Measurements from ENCODE around the gene DAGLA. TPM values are rescaled to one million over a fixed set of nuclear protein-coding genes. Genes with fewer than 3 reads are reported as not detected.

The DAGLA gene
- total RNA-seq, 1 experiment from 2014 or later: 9.5 TPM

DNA sequence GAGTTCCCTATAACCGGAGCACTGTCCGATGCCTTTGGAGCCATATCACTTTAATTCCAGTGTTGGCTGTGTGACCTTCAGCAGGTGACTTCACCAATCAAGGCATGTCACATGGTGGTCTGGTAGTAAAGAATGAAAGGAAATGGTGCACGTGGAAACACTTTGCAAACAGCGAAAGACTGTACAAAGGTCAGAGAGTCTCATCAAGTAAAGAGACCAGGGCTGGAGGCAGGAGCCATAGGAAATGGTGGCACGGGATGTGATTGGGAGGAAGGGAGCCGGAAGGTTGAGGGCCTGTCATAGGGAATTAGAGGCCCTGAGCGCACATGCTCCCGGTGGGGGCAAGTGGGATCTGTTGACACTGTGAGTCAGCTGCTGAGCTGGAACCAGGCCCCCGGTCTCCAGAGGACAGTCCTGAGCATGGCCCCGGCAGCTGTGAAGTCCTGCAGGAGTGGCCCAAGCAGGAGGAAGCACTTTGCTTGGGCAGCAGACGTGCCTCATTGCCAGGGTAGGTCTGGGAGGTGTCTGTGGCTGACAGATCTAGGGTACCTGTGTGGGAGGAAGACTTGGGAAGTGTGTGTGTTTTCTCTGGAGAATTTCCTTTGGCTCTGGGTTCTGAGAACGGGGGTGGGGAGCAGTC, 2.0 kb downstream of the DAGLA start:
- H3K9me3 Mint-ChIP-seq (ENCODE audit: unreplicated experiment): no peaks in the 10 kb centered on the region
- H3K4me1 Mint-ChIP-seq (ENCODE audit: low read depth, unreplicated experiment): peaks cover 15% of the 10 kb centered on the region
- H3K27me3 Mint-ChIP-seq (ENCODE audit: insufficient read depth, unreplicated experiment): no peaks in the 10 kb centered on the region
- Histone ChIP-seq H3K4me1 (peaks cover 43% of the 10 kb centered on the region), H3K36me3 (ENCODE audit: control insufficient read depth, insufficient read depth, low read length) (no peaks in the 10 kb centered on the region), H3K27me3 (replicated peaks; ENCODE audit: control insufficient read depth, insufficient read depth, low read length) (no peaks in the 10 kb centered on the region), H3K4me3 (ENCODE audit: low read depth, low read length) (peak overlapping the region; percentile 35), H3K9me3 (no peaks in the 10 kb centered on the region)
- peak; percentile 70 to 90 for DNase-seq
- H3K27ac Mint-ChIP-seq (ENCODE audit: unreplicated experiment): no peak overlapping the region
- intact Hi-C loops (cut with micrococcal nuclease; ENCODE audit: unreplicated experiment): loop anchor here (1.0 to 5.0 kb wide), 3 partner anchors 15 to 51 kb away; no protein-coding TSS in a partner anchor
- TF ChIP-seq, protein P1, sequence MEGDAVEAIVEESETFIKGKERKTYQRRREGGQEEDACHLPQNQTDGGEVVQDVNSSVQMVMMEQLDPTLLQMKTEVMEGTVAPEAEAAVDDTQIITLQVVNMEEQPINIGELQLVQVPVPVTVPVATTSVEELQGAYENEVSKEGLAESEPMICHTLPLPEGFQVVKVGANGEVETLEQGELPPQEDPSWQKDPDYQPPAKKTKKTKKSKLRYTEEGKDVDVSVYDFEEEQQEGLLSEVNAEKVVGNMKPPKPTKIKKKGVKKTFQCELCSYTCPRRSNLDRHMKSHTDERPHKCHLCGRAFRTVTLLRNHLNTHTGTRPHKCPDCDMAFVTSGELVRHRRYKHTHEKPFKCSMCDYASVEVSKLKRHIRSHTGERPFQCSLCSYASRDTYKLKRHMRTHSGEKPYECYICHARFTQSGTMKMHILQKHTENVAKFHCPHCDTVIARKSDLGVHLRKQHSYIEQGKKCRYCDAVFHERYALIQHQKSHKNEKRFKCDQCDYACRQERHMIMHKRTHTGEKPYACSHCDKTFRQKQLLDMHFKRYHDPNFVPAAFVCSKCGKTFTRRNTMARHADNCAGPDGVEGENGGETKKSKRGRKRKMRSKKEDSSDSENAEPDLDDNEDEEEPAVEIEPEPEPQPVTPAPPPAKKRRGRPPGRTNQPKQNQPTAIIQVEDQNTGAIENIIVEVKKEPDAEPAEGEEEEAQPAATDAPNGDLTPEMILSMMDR (IDR thresholded peaks at IDR 0.05; ENCODE audit: insufficient read depth in 1 of 2, low read depth in 1 of 2, low read length in 1 of 2, severe bottlenecking in 1 of 2, unreplicated experiment in 1 of 2): no peak
- no peak overlapping the region for H3K4me3 Mint-ChIP-seq (ENCODE audit: unreplicated experiment)
- no TSS peak for BruUV-seq (replicated peaks)
- POLR2A ChIA-PET: interaction anchor here (1.7 kb wide), 1 partner anchor 15 kb away, joined by 5 read pairs; no protein-coding TSS in a partner anchor
- no peaks in the 10 kb centered on the region for H3K36me3 Mint-ChIP-seq (ENCODE audit: insufficient read depth, unreplicated experiment)
- CTCF ChIA-PET: interaction anchor here (1.5 to 3.2 kb wide), 3 partner anchors 12 to 51 kb away, joined by 3 to 17 read pairs (median 12); no protein-coding TSS in a partner anchor

DNA sequence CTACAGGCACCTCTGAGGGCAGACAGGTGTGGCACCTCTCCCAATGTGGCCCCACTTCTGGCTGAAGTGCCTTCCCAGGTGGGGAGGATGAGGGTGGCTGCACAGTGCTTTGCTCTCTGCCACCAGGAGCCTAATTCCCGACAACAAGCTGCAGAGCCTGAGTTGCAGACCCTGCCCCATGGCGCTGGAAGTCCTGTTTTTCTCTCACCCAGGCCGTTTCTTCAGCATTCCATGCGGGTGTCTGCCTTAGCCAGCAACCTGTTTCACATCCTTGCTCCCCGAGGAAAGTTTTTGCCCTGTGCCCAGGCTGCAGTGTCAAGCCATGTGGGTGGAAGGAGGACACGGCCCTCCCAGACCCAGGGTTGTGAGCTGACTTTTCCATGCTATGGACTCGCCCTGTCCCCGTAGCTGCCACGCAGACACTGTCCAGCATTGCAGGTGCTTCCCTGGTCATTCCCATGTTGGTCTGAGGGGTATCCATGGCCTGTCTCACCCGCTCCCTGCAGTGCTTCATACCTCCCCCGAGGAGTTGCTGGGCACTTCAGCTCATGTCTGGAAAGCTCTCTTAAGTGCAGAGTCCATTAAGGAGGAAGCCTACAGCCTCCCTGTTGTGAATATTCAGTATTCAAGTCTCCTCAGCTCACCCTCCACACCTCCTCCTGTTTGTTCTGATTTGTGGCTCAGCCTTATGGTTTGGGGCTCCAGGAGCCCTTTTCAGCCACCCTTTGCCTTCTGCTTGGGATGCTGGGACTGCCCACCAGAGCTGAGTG, 2.9 kb downstream of the DAGLA start:
- CTCF ChIA-PET: interaction anchor here (0.8 to 3.2 kb wide), 8 partner anchors 11 to 109 kb away, joined by 3 to 17 read pairs (median 4); partner anchors contain the start of gene TMEM258
- H3K36me3 Mint-ChIP-seq (ENCODE audit: insufficient read depth, unreplicated experiment): no peaks in the 10 kb centered on the region

More for the DNA sequence above, 2.9 kb downstream of the DAGLA start:
- H3K36me3 ChIP-seq (ENCODE audit: control insufficient read depth, insufficient read depth, low read length): no peaks in the 10 kb centered on the region
- peak overlapping the region; percentile 35 for H3K4me3 ChIP-seq (ENCODE audit: low read depth, low read length)
- intact Hi-C loops (cut with micrococcal nuclease; ENCODE audit: unreplicated experiment): loop anchor here (1.0 to 5.0 kb wide), 3 partner anchors 16 to 50 kb away; no protein-coding TSS in a partner anchor
- H3K9me3 ChIP-seq: no peaks in the 10 kb centered on the region
- TF ChIP-seq, protein P1 (IDR thresholded peaks at IDR 0.05; ENCODE audit: insufficient read depth in 1 of 2, low read depth in 1 of 2, low read length in 1 of 2, severe bottlenecking in 1 of 2, unreplicated experiment in 1 of 2): no peak
- POLR2A ChIA-PET: interaction anchor here (0.7 to 1.7 kb wide), 2 partner anchors 16 to 29 kb away, joined by 4 to 5 read pairs; no protein-coding TSS in a partner anchor
- no peaks in the 10 kb centered on the region for H3K27me3 ChIP-seq (replicated peaks; ENCODE audit: control insufficient read depth, insufficient read depth, low read length)
- Mint-ChIP-seq H3K27me3 (ENCODE audit: insufficient read depth, unreplicated experiment) (no peaks in the 10 kb centered on the region), H3K4me1 (ENCODE audit: low read depth, unreplicated experiment) (peaks cover 15% of the 10 kb centered on the region), H3K4me3 (ENCODE audit: unreplicated experiment) (no peak overlapping the region), H3K27ac (ENCODE audit: unreplicated experiment) (no peak overlapping the region), H3K9me3 (ENCODE audit: unreplicated experiment) (no peaks in the 10 kb centered on the region)
- no TSS peak for BruUV-seq (replicated peaks)
- H3K4me1 ChIP-seq: peaks cover 43% of the 10 kb centered on the region
- DNase-seq: no peak
